ENCODE data around the gene TMX1.

The TMX1 gene

GRCh38 chr14:51294951-51295525 is 55.0 kb downstream of the TMX1 start:
- DNase-seq = no peak

- DNase-seq = no peak
Measured at GRCh38 chr14:51295646-51296263, 55.7 kb downstream of the TMX1 start.

- DNase-seq = no peak
Measured at GRCh38 chr14:51297066-51297465, 57.0 kb downstream of the TMX1 start.

- no peak for DNase-seq
Measured at GRCh38 chr14:51298895-51299294, 58.8 kb downstream of the TMX1 start.

GRCh38 chr14:51302295-51303030 is 62.4 kb downstream of the TMX1 start:
- DNase-seq = no peak

GRCh38 chr14:51304438-51304837 is 64.4 kb downstream of the TMX1 start:
- no peak for DNase-seq

GRCh38 chr14:51304941-51305340 is 64.9 kb downstream of the TMX1 start:
- DNase-seq = no peak

- no peak for DNase-seq
Measured at GRCh38 chr14:51305751-51306150, 65.7 kb downstream of the TMX1 start.
